ENCODE measurements around the gene EML4.
"Not testable (repeated sequence)": the region's sequence is repeated elsewhere in the genome, so short reads cannot be mapped to it uniquely, and the experiment has no call there.

Gene EML4

GRCh38 chr2:42153944-42154581 lies 15.1 kb upstream of the EML4 start:
- no peak overlapping the region for H3K27ac Mint-ChIP-seq
- peaks cover 1% of the 10 kb centered on the region for H3K9me3 Mint-ChIP-seq
- peaks cover 4% of the 10 kb centered on the region for H3K36me3 Mint-ChIP-seq (ENCODE audit: low read depth)
- no peaks in the 10 kb centered on the region for H3K4me1 Mint-ChIP-seq (ENCODE audit: low read depth)
- peaks cover 3% of the 10 kb centered on the region for H3K27me3 Mint-ChIP-seq (ENCODE audit: low read depth)
- H3K4me3 Mint-ChIP-seq: no peak overlapping the region

GRCh38 chr2:42156721-42157120 lies 12.4 kb upstream of the EML4 start:
- no peaks in the 10 kb centered on the region for H3K4me1 Mint-ChIP-seq (ENCODE audit: low read depth)
- no peak overlapping the region for H3K4me3 Mint-ChIP-seq
- peaks cover 2% of the 10 kb centered on the region for H3K36me3 Mint-ChIP-seq (ENCODE audit: low read depth)
- H3K9me3 Mint-ChIP-seq: no peaks in the 10 kb centered on the region
- peaks cover 3% of the 10 kb centered on the region for H3K27me3 Mint-ChIP-seq (ENCODE audit: low read depth)
- H3K27ac Mint-ChIP-seq: no peak overlapping the region

- peaks cover 19% of the 10 kb centered on the region for H3K27me3 Mint-ChIP-seq (ENCODE audit: low read depth)
- no peaks in the 10 kb centered on the region for H3K9me3 Mint-ChIP-seq
Measured at GRCh38 chr2:42161444-42161843, 7.7 kb upstream of the EML4 start.

GRCh38 chr2:42163444-42164045 lies 5.6 kb upstream of the EML4 start:
- Mint-ChIP-seq H3K27ac (no peak overlapping the region), H3K27me3 (ENCODE audit: low read depth) (peaks cover 19% of the 10 kb centered on the region), H3K36me3 (ENCODE audit: low read depth) (peaks cover 2% of the 10 kb centered on the region), H3K4me1 (ENCODE audit: low read depth) (peaks cover 5% of the 10 kb centered on the region), H3K4me3 (no peak overlapping the region), H3K9me3 (no peaks in the 10 kb centered on the region)

More at GRCh38 chr2:42161444-42161843, 7.7 kb upstream of the EML4 start:
- peaks cover 2% of the 10 kb centered on the region for H3K36me3 Mint-ChIP-seq (ENCODE audit: low read depth)
- no peak overlapping the region for H3K27ac Mint-ChIP-seq
- no peak overlapping the region for H3K4me3 Mint-ChIP-seq
- H3K4me1 Mint-ChIP-seq (ENCODE audit: low read depth): peaks cover 2% of the 10 kb centered on the region

- Mint-ChIP-seq H3K9me3 (no peaks in the 10 kb centered on the region), H3K4me3 (no peak overlapping the region), H3K27ac (no peak overlapping the region), H3K4me1 (ENCODE audit: low read depth) (peaks cover 5% of the 10 kb centered on the region), H3K27me3 (ENCODE audit: low read depth) (peaks cover 19% of the 10 kb centered on the region), H3K36me3 (ENCODE audit: low read depth) (peaks cover 2% of the 10 kb centered on the region)
Measured at GRCh38 chr2:42164046-42164445, 5.1 kb upstream of the EML4 start.

GRCh38 chr2:42164971-42165370 lies 4.2 kb upstream of the EML4 start:
- Mint-ChIP-seq H3K4me3 (no peak overlapping the region), H3K4me1 (ENCODE audit: low read depth) (peaks cover 5% of the 10 kb centered on the region), H3K36me3 (ENCODE audit: low read depth) (peaks cover 2% of the 10 kb centered on the region), H3K9me3 (no peaks in the 10 kb centered on the region), H3K27me3 (ENCODE audit: low read depth) (peaks cover 19% of the 10 kb centered on the region), H3K27ac (no peak overlapping the region)

GRCh38 chr2:42167458-42167857 lies 1.7 kb upstream of the EML4 start:
- Mint-ChIP-seq H3K27me3 (ENCODE audit: low read depth) (peaks cover 19% of the 10 kb centered on the region), H3K27ac (no peak overlapping the region), H3K4me1 (ENCODE audit: low read depth) (peaks cover 6% of the 10 kb centered on the region), H3K4me3 (no peak overlapping the region), H3K36me3 (ENCODE audit: low read depth) (peaks cover 2% of the 10 kb centered on the region), H3K9me3 (no peaks in the 10 kb centered on the region)

- Mint-ChIP-seq H3K4me3 (no peak overlapping the region), H3K4me1 (ENCODE audit: low read depth) (peaks cover 17% of the 10 kb centered on the region), H3K27ac (peak overlapping the region; percentile 15)
Measured at GRCh38 chr2:42168459-42169099, 574 bp upstream of the EML4 start.

GRCh38 chr2:42169874-42170521 lies 845 bp downstream of the EML4 start:
- peaks cover 2% of the 10 kb centered on the region for H3K36me3 Mint-ChIP-seq (ENCODE audit: low read depth)
- H3K4me3 Mint-ChIP-seq: no peak overlapping the region
- H3K27ac Mint-ChIP-seq: no peak overlapping the region
- no peaks in the 10 kb centered on the region for H3K9me3 Mint-ChIP-seq
- peaks cover 4% of the 10 kb centered on the region for H3K27me3 Mint-ChIP-seq (ENCODE audit: low read depth)
- H3K4me1 Mint-ChIP-seq (ENCODE audit: low read depth): peaks cover 17% of the 10 kb centered on the region

More at GRCh38 chr2:42168459-42169099, 574 bp upstream of the EML4 start:
- peaks cover 2% of the 10 kb centered on the region for H3K36me3 Mint-ChIP-seq (ENCODE audit: low read depth)
- no peaks in the 10 kb centered on the region for H3K9me3 Mint-ChIP-seq
- peaks cover 12% of the 10 kb centered on the region for H3K27me3 Mint-ChIP-seq (ENCODE audit: low read depth)

- Mint-ChIP-seq H3K27me3 (ENCODE audit: low read depth) (no peaks in the 10 kb centered on the region), H3K27ac (no peak overlapping the region), H3K9me3 (no peaks in the 10 kb centered on the region), H3K36me3 (ENCODE audit: low read depth) (peaks cover 2% of the 10 kb centered on the region), H3K4me3 (no peak overlapping the region), H3K4me1 (ENCODE audit: low read depth) (peaks cover 17% of the 10 kb centered on the region)
Measured at GRCh38 chr2:42170619-42171395, 1.7 kb downstream of the EML4 start.

- Mint-ChIP-seq H3K27me3 (ENCODE audit: low read depth) (no peaks in the 10 kb centered on the region), H3K4me3 (no peak overlapping the region), H3K36me3 (ENCODE audit: low read depth) (peaks cover 8% of the 10 kb centered on the region), H3K4me1 (ENCODE audit: low read depth) (peaks cover 24% of the 10 kb centered on the region), H3K9me3 (no peaks in the 10 kb centered on the region), H3K27ac (no peak overlapping the region)
Measured at GRCh38 chr2:42171396-42171980, 2.3 kb downstream of the EML4 start.

- Mint-ChIP-seq H3K27ac (peak overlapping the region; percentile 41), H3K4me1 (ENCODE audit: low read depth) (peaks cover 26% of the 10 kb centered on the region), H3K4me3 (no peak overlapping the region), H3K36me3 (ENCODE audit: low read depth) (peaks cover 8% of the 10 kb centered on the region), H3K27me3 (ENCODE audit: low read depth) (no peaks in the 10 kb centered on the region), H3K9me3 (no peaks in the 10 kb centered on the region)
Measured at GRCh38 chr2:42172020-42172419, 2.9 kb downstream of the EML4 start.

- Mint-ChIP-seq H3K27ac (peak overlapping the region; percentile 41), H3K4me1 (ENCODE audit: low read depth) (peaks cover 26% of the 10 kb centered on the region), H3K36me3 (ENCODE audit: low read depth) (peaks cover 8% of the 10 kb centered on the region), H3K4me3 (no peak overlapping the region), H3K9me3 (no peaks in the 10 kb centered on the region), H3K27me3 (ENCODE audit: low read depth) (no peaks in the 10 kb centered on the region)
Measured at GRCh38 chr2:42172566-42172965, 3.4 kb downstream of the EML4 start.

GRCh38 chr2:42173467-42173866 lies 4.3 kb downstream of the EML4 start:
- peak overlapping the region; percentile 68 for H3K4me3 Mint-ChIP-seq
- not testable (repeated sequence) for H3K9me3 Mint-ChIP-seq; H3K36me3 Mint-ChIP-seq (ENCODE audit: low read depth); H3K27ac Mint-ChIP-seq; H3K27me3 Mint-ChIP-seq (ENCODE audit: low read depth)
- H3K4me1 Mint-ChIP-seq (ENCODE audit: low read depth): peaks cover 29% of the 10 kb centered on the region
